HG03378 (cell line): ENCODE results near the gene RHOBTB1.
"Not testable (repeated sequence)": the region's sequence is repeated elsewhere in the genome, so short reads cannot be mapped to it uniquely, and the experiment has no call there.

Experiments used
- ATAC-seq: cut with Tn5 transposase; IDR thresholded peaks from one replicate; pipeline ENCODE4 v1.9.1; 2021; ENCODE audit warnings: mild to moderate bottlenecking, moderate library complexity; ENCODE audit not compliant: unreplicated experiment

The RHOBTB1 gene

DNA sequence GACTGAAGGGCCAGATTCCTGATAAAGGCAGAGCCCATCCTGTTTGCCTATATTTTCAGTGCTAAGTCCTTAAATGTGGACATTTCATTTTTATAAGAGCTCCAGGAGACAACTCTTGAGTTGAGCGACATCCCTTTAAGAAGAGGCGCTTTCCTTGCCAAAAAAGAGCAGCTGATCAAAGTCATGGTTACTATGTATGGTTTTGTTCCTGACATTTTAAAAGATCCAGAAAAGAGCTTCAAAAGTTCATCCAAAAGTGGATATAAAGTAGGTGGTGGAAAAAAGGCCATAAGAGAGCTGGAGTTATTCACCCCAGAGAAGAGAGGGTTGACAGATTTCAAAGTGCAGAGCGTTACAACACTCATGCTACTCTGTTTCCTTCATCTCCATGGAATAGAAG lies 36.7 kb downstream of the RHOBTB1 start:
- ATAC-seq = no peak

DNA sequence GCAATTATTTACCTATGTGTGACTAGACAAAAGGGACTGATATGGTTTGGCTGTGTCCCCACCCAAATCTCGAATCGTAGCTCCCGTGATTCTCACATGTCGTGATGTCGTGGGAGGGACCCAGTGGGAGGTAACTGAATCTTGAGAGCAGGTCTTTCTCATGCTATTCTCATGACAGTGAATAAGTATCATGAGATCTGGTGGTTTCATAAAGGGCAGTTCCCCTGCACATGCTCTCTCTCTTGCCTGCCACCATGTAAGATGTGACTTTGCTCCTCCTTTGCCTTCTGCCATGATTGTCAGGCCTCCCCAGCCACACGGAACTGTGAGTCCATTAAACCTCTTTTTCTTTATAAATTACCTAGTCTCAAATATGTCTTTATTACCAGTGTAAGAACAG lies 37.2 kb downstream of the RHOBTB1 start:
- not testable (repeated sequence) for ATAC-seq

DNA sequence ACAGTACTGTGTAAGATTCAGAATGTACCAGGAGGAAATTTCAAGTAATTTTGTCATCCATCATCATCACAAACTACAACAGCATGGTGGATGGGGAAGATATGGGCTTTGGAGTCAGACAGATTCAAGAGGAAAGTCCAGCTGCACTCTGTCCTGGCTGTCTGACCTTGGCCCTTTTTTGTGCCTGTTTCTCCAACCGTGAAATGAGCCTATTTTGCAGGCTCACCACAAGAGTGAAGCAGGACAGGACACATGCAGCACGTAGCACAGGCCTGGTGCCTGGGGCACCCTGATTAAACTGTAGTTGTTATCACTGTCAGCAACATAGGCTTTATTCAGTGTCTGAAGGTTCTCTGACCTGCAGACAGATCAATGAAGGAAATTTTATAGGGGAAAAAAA lies 37.6 kb downstream of the RHOBTB1 start:
- ATAC-seq = no peak

DNA sequence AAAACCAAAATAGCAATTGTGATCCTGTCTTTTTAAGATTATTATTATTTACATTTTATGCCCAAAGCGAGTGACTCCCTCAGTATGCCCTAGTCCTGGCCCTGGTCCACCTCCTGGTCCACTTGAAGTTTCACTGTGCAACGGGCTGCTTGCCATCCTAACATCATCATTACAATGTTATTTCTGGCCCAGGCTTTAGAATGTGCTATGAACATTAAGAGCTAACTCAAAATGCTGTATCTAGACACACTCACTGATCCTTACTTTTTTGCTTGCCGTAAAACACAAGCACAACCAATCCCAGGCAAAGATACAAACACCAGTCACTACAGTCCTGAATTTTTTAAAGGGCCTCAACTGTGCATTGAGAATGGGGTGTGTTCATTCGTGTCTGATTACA lies 38.4 kb downstream of the RHOBTB1 start:
- ATAC-seq = no peak

DNA sequence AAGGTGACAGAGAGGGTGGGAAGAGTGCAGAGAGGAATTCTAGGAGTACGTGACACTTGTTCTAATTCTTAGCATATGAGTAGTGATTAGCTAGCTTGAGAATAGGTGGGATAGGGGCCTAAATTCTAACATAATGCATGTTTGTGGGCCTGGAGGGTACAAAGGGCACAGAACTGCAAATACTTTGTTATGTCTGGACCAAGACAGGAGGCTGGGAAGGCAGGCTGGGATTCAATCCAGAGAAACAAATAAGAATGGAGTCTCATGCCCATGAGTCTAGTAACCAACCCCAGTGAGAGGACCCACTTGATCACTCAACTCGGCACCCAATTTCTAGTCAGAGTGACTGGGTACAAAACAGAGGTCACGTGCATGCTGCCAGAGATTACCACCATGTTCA lies 40.9 kb downstream of the RHOBTB1 start:
- ATAC-seq = no peak

DNA sequence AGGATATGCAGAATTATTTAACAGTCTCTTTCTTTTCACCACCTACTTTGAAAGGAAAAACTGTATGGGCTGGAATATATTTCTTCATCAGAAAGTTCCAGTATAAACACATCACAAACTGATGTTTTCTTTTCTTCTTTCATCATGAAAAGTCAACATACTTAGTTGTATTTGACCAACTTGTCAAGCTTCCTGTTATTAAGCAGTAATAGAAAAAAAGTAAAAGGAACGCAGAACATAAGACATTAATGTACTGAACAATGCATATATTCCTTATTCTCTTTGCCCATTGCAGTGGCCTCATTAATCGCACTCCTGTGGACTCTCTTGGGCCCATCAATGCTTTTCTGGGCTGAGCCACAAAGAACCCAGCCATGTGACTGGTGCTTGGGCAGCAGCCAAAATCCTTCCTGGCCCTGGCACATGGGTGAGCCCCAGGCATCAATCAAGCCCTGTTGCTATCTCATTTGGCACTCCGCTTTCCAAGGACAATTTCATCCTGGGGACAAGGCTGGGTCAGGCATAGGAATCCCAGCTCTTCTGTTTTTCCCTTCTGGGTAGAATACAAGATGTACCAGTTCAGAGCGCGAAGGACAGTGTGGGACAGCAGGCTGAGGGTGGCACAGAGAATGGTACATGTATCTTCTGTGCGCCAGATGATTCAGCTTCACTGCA lies 42.3 kb downstream of the RHOBTB1 start:
- no peak for ATAC-seq

DNA sequence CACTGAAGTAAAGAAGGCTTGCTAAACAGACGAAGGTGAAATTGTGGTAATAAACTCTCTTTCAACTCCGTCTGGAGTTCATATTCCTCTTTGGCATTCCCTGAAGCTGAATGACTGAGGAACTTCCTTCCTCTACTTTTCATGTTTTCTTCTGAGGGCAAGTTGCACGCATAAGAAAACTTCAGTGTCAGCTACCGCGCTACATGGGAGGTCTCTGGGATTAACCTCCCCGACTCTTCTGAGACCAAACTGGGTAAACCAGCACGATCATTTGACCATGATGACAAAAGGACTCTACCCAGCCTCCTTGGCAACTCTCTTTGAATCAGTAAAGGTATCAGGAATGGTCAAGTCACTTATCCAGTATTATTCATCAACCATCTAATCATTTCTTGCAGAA lies 44.7 kb downstream of the RHOBTB1 start:
- no peak for ATAC-seq

DNA sequence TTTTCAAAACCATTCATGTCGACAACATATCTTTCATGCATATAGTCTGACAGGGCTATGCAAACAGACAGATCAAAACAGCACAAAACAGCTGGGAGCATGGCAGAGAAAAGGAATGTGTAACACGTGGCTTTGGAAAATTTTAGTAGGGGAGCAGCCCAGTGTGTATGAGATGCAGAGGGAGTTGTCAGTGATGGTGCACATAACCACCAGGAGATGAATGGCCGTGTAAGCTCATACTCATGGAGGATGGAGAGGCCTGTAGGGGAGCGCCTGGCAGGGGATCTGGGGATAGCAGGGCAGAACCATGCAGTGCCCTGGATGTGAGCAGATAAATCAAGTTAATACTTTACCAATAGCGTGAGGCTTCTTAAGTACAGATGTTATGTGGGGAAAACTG lies 45.7 kb downstream of the RHOBTB1 start:
- ATAC-seq = no peak

DNA sequence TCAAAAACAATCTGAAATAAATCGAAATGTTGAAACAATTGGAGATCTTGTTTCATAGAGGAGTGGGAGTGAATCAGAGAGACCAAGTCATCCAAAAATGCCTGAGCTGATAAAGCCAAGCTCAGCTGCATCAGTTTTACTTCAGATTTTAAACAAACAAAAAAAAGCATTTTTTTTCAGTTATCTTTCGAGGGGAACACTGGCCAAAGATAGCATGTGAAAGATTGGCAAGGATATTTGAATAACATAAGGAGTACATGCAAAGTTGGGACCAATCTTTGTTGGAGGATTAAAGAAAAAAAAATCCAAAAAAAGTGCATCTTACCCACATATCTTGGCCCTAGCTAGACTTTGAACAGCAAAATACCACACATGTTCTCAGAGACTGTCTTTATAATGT lies 47.2 kb downstream of the RHOBTB1 start:
- no peak for ATAC-seq

DNA sequence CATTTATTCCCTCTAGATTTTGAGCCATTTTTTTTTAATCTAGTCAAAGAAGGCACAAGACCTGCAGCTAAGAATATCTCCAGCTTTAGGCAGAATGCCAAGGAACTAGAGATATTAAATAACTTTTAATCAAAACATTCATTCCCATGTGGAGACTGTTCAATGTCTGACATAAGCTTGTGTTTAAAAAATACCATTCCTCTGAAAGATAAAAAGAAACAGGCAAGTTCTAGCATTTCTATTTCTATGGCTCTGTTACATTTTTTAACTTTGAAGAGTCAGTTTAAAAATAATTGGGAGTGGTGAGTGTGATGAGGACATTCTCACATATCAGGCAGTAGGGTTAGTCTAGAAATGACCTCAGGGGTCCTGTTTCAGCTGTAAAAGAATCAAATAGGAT lies 48.0 kb downstream of the RHOBTB1 start:
- no peak for ATAC-seq

DNA sequence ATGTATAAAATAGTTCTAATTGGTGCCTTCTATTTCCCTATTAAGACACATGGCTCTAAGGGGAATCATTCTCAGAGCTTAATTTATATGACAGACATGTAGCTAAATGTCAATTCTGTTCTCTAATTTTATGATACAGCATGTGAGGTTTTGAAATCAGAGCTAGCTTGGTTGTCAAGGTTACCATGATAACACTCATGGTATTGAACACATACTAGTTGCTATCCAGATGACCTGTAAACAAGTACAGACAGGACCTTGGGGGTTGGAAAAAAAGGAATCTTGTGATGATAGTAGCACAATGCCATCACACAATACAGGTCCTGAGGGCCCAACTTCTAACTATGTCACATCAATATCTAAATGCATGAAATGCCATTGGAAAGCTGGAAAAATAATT lies 49.2 kb downstream of the RHOBTB1 start:
- ATAC-seq = no peak

DNA sequence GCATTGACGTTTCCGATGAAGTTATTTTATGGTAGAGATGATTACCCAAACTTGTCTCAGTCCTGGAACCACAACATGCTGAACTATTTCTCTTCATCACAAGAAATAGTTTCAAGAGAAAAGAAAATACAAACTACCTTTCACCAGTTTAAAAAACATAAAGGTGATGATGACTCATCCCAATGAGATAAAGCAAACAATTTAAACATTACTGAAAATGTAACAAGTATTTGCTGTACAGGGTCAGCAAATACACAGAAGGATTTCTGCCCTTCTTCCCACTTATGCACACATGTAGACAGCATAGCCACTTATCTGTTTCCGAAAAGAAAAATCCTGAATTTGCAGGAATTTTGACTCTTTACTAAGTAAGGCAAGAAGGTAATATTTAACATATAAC lies 50.8 kb downstream of the RHOBTB1 start:
- no peak for ATAC-seq

DNA sequence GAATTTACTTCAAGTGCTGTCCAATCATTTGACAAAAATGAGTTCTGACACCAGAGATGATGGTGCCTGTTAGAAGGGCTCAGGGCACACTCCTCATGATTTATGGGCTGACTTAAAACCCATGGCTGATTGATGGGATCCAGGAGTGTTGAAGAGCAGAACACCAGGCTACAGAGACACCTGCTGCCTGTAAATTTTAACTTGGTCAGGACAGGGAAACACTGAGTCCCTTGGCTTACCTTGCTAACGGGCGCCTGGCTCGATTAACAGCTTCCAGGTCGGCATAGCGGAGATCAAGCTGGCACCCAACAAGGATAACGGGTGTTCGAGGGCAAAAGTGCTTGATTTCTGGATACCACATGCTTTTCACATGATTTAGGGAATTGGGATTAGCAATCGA lies 51.4 kb downstream of the RHOBTB1 start:
- no peak for ATAC-seq

DNA sequence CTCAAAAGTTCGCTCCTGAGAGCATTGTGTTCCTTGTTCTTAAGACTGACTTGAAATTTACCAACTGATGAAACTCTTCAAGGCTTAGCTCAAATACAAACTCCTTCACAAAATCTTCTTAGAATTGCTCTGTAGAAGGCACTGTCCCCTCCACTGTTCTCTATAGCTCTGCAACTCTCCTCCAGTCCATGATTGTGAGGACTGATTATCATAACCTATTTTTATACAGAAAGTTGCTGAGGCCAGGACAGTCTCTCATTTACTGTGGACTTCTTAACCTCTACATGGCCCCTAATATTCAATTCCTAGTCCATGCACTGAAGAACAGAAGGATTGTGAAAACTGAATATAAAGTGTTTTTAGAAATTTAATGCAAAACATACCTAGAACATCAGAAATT lies 53.2 kb downstream of the RHOBTB1 start:
- ATAC-seq = no peak

DNA sequence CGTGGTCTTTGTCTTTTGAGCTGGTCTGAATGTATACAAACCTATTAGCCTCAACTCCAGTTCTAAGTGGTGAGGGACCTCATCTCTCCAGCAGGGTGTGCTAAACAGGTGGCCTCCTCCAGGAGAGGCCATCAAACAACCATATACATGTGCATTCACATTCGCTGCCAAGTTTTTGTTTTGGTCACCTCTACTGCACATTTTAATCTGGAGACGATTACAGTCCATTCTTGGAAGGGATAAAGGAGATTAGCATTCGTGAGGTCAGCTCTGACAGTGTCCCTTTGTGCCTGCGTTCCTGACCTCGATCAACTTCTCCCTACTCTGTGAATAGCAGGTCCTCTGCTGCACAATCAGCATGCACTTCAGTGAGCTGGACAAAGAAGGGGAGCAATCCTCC lies 60.8 kb downstream of the RHOBTB1 start:
- peak; percentile 61 for ATAC-seq

DNA sequence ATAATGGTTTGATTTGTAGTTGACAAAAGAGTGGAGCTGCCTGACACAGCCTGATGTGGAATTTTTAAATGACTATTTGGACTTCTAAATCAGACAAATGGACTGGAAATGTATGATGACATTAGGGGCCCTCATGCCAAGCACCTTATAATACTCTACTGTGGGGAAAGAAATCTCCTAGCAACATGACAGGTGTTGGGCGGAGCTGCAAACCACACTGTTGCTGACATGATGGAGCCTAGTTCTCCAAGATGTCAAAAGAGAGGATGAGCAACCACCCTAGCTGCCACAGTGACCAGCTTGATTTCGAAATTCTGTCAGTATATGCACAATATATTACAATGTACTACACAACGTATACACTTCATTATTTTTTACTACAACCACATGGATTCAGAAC lies 65.8 kb downstream of the RHOBTB1 start:
- no peak for ATAC-seq

DNA sequence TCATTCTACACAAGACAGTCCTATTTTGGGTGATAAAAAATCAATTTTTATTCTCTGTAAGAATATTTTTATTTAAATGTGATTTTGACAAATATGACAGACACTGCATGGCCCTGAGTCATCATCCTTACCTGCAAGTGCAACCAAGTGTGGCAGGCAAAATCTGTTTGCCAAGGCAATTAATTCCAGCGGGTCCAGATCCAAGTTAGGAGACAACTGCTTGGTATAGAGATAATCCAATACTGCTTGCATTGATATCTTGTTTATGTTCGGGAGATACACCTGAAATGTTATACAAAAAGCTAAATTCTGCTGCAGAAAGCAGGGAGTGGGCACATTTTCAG lies 66.2 kb downstream of the RHOBTB1 start:
- no peak for ATAC-seq

DNA sequence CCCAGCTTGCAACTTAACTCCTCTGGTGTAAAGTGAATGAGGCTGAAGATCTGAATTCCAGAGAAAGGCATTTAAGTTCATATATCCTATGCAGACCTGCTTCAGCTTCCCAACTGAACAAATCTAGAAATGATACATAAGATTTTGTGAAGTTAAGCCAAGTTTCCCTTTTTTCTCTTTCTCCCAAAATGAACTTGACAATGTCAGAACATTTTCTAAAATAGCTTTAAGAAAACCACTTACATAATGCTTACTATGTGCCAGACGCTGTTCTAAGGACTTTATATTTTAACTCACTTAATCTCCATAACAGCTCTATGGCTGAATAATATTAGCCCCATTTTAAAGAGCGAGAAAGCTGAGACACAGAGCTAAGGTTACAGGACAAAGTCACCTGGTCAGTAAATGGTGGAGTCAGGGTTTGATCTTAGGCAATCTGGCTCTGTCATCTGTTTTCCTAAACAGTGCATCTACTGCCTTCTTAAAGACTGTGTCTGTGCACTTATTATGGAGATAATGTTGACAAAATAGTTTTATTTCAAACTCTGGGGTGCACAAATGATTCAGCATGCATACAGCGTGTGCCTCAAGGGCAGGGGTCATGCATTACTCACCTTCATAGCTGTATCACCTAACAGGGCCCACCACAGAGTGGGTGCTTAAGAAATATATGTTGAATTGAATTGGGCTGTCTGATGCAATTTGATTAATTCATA lies 66.8 kb downstream of the RHOBTB1 start:
- no peak for ATAC-seq

DNA sequence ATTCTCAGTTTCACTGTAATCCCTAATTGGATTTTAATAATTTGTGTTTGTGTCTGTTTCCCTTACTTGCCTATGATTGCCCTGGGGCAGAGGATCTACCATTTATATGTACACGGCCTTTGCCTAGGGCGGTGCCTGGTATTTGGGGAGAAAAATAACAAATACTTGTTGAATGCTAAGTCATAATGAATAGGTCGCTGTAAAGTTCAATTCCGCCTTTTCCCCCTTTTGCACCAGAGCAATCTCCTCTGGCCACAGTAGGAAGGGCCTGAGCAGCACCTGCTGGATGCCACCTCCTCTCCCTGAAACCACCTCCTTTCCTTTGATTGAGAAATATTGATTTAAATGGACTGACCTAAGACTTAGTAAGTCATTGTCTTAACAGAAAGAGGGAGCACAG lies 70.2 kb downstream of the RHOBTB1 start:
- no peak for ATAC-seq

DNA sequence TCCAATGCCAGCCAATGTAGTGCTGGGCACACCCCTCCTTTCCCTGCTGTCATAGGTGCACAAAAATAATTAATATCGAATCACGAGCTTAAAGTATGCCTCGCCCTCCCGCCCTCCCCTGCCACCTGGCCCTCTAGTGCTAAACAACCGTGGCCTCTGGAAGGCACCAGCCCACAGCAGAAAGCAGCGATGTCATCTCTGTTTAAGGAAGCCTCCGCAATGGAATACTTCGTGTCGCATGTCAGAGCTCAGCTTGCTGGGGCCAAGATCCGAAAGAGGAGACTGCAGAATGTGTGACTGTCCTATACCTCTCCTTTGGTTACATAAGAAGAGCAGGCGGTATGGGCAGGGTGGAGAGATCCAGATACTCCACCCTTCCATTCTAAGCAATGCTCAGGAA lies 71.5 kb downstream of the RHOBTB1 start:
- no peak for ATAC-seq

DNA sequence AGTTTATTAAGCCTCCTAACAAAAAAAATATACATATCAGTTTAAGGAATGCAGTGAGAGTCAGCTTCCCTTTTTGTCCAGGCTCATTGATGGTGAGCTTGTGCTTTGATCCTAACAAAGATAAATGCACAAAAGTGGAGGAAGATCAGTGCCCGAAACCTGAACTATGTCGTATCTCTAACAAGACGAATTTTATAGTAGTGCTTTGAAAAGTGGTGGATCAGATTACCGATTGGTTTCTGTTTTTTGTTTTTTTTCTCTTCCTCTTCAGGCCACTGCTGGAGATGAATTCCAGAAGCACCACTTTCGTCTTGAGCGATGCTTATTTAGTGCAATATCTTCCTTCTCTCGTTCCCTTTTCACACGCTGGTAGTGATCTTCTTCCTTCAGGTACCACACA lies 72.8 kb downstream of the RHOBTB1 start:
- no peak for ATAC-seq

DNA sequence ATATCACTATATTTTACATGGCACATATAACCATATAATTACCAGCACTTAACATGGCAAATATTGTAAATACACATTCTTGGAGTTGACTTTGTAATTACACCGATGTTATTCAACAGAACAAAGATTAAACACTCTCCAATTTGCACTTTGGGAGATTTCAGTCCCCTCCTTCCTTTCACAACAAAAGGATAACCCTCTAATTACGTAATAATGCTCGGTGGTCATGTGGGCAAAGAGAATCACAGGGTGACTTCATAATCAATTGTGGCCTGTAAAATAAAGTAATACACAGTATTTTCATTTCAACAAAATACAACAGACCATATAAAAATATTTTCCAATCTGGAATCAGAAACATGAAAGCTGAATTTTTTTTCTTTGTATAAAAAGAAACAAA lies 73.2 kb downstream of the RHOBTB1 start:
- ATAC-seq = no peak

DNA sequence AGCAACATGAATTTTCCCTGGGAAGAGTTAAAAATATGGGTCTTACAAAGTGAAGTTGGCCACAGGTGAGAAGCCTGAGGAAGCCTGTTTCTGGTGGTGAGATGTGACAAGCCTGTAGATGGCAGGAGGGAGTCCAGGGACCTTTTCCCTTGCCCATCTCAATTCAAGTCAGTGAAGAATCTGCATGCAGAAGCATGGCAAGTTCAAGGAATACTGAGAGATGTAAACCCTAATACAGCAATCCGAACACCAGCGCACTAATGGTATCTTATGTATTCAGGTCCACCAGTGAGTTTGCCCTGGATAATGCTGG lies 73.6 kb downstream of the RHOBTB1 start:
- ATAC-seq = no peak
